GM12801 (cell line): Measurements from ENCODE around the gene ARCN1.

Experiments
- CTCF ChIP-seq: IDR thresholded peaks from one replicate; pipeline ENCODE4 v1.5.1; 2011; ENCODE audit warnings: control low read depth; ENCODE audit not compliant: insufficient read length; ENCODE audit errors: extremely low read depth

ARCN1 gene

GRCh38 chr11:118529584-118530175 lies 42.5 kb upstream of the ARCN1 start:
- TF ChIP-seq CTCF: no peak

- no peak for TF ChIP-seq CTCF
These were observed 42.0 kb upstream of the ARCN1 start for GRCh38 chr11:118530180-118530682.

- no peak for TF ChIP-seq CTCF
These were observed 41.3 kb upstream of the ARCN1 start, which contains the start of gene TMEM25 for GRCh38 chr11:118530683-118531596. TSS of gene TMEM25 (plus strand) at chr11:118531192. CDS start at chr11:118531802, 610 bp downstream.

GRCh38 chr11:118531597-118532084 lies 40.6 kb upstream of the ARCN1 start:
- no peak for TF ChIP-seq CTCF

- TF ChIP-seq CTCF: no peak
These were observed 40.1 kb upstream of the ARCN1 start for GRCh38 chr11:118532091-118532490.

GRCh38 chr11:118532852-118533768 lies 39.1 kb upstream of the ARCN1 start:
- TF ChIP-seq CTCF: no peak
